H1 (cell line): ENCODE results near the gene MED12L.

Experiments used
- ATF2 ChIP-seq: IDR thresholded peaks from 2 replicates; pipeline ENCODE4 v1.6.1; 2012; ENCODE audit warnings: low read length, inconsistent platforms
- SRF ChIP-seq: IDR thresholded peaks from 2 replicates; pipeline ENCODE4 v1.6.1; 2011; ENCODE audit warnings: mild to moderate bottlenecking, low read depth, low read length, moderate library complexity

DNA sequence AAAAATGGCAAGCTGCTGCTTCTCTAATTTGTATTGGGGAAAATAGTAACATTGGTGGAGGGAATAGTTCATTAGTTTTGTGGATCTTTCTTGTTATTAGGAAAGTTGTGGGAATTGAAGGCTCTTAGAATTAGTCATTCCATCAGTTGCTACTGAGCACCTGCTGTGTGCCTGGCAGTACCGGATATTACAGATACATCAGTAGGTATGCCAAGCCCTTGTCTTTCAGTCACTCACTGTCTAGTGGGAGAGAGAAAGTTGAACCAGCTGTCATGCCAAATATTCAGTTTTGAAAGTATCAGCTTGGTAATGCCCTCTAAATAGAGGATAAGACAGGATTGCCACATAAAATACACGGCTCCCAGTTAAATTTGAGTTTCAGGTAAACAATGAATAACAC lies 342.9 kb downstream of the MED12L start:
- TF ChIP-seq SRF = no peak
- TF ChIP-seq ATF2 = no peak
